Stimulated activated CD8-positive, alpha-beta memory T cell treated with anti-CD3 and anti-CD28 coated beads, Interleukin-7, amount 100 ng/mL, for 4 hours (primary cell): ENCODE results near the gene TRPM6.
A peak's percentile ranks its signal among the peaks of the same experiment; 100 is the strongest.
"Not testable (repeated sequence)": the region's sequence is repeated elsewhere in the genome, so short reads cannot be mapped to it uniquely, and the experiment has no call there.

Source experiments
- DNase-seq, 2 donors: peaks; one replicate each; pipeline ENCODE4 v3.0.0-alpha.2; 2020; ENCODE audit warnings: low read depth in 2 of 2

The TRPM6 gene

GRCh38 chr9:74887041-74887980, at the start of gene TRPM6:
TSS of gene TRPM6 (minus strand) at chr9:74887921. CDS start at chr9:74887856, 65 bp downstream.
- peak in 1 of 2 donors; percentile 7 for DNase-seq

GRCh38 chr9:74935008-74935407, 47.3 kb upstream of the TRPM6 start:
- no peak for DNase-seq

GRCh38 chr9:74921737-74922136, 34.0 kb upstream of the TRPM6 start:
- DNase-seq: no peak

GRCh38 chr9:74920944-74921626, 33.4 kb upstream of the TRPM6 start:
- no peak for DNase-seq

- DNase-seq: no peak
These were observed 22.3 kb upstream of the TRPM6 start for GRCh38 chr9:74910036-74910435.

GRCh38 chr9:74908665-74909064, 20.9 kb upstream of the TRPM6 start:
- DNase-seq: no peak

GRCh38 chr9:74907085-74907484, 19.4 kb upstream of the TRPM6 start:
- DNase-seq: no peak

- no peak for DNase-seq
These were observed 13.3 kb upstream of the TRPM6 start for GRCh38 chr9:74901001-74901400.

- DNase-seq: not testable (repeated sequence)
These were observed 728 bp upstream of the TRPM6 start for GRCh38 chr9:74888449-74888848.

- DNase-seq: no peak
These were observed 255 bp upstream of the TRPM6 start for GRCh38 chr9:74887981-74888370.

- no peak for DNase-seq
These were observed 11.3 kb downstream of the TRPM6 start for GRCh38 chr9:74876382-74876949.

- DNase-seq: no peak
These were observed 12.1 kb downstream of the TRPM6 start for GRCh38 chr9:74875656-74876055.

- no peak for DNase-seq
These were observed 13.5 kb downstream of the TRPM6 start for GRCh38 chr9:74874220-74874619.

- DNase-seq: no peak
These were observed 15.0 kb downstream of the TRPM6 start for GRCh38 chr9:74872619-74873233.

- DNase-seq: no peak
These were observed 20.2 kb downstream of the TRPM6 start for GRCh38 chr9:74867483-74867882.

GRCh38 chr9:74865177-74865576, 22.5 kb downstream of the TRPM6 start:
- DNase-seq: no peak

GRCh38 chr9:74861773-74862474, 25.8 kb downstream of the TRPM6 start:
- no peak for DNase-seq

- no peak for DNase-seq
These were observed 26.6 kb downstream of the TRPM6 start for GRCh38 chr9:74861071-74861470.

GRCh38 chr9:74860247-74860646, 27.5 kb downstream of the TRPM6 start:
- not testable (repeated sequence) for DNase-seq

- no peak for DNase-seq
These were observed 27.9 kb downstream of the TRPM6 start for GRCh38 chr9:74859786-74860185.

- DNase-seq: no peak
These were observed 28.8 kb downstream of the TRPM6 start for GRCh38 chr9:74858751-74859414.
